Measurements from ENCODE around the gene SRP19. TPM values are rescaled to one million over a fixed set of nuclear protein-coding genes. Genes with fewer than 3 reads are reported as not detected.

SRP19 gene
- total and polyA plus RNA-seq, 9 of the 15 experiments (the other 6 are each of a cell fraction or from before 2014, with no cell fraction given): 52.3 to 357 (median 146) TPM

DNA sequence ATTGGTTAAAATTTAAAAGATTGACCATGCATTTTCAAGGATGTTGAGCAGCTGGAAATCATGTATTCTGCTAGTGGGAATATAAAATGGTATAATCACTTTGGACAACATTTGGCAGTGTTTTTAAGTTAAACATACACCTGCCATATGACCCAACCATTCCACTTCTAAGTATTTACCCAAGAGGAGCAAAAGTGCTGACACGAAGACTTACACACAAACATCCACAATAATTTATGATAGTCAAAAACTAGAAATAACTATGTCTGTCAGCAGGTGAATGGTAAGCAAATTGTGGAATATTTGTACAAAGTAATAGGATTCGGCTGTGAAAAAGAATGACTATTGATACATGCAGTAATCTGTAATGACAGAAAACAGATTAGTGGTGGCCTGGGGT lies 30.7 kb upstream of the SRP19 start:
- DNase-seq (ENCODE audit: extremely low read depth in 1 of 4, low spot score in 3 of 4) (no peak), ATAC-seq (no peak), FAIRE-seq (no peak)
- H3K9ac ChIP-seq (ENCODE audit: insufficient read depth in 1 of 2, low read depth in 2 of 2, low read length in 2 of 2): no peak overlapping the region
- H2AFZ ChIP-seq (ENCODE audit: low read depth, low read length): no peak overlapping the region
- no peaks in the 10 kb centered on the region for H3K9me3 ChIP-seq (replicated peaks; ENCODE audit: control insufficient read depth, insufficient read depth, low read depth, low read length)
- H3K4me1 ChIP-seq (replicated peaks in 1 of 2; ENCODE audit: control insufficient read depth in 2 of 2, insufficient read depth in 2 of 2, low read length in 2 of 2): no peaks in the 10 kb centered on the region
- no peak overlapping the region for H3K4me2 ChIP-seq (ENCODE audit: insufficient read depth, low read length)
- no peaks in the 10 kb centered on the region for H3K79me2 ChIP-seq (ENCODE audit: control insufficient read depth, insufficient read depth, low read length)
- TF ChIP-seq ZNF316 (IDR thresholded peaks at IDR 0.05) (peak; percentile 49), LCOR (CRISPR knock-in tag; IDR thresholded peaks at IDR 0.05) (no peak), C11orf30 (IDR thresholded peaks at IDR 0.05; ENCODE audit: low read depth) (peak; percentile 23; the same call in 1 of the 2 replicates)
- intact Hi-C loops (cut with micrococcal nuclease) (no loop called here), in situ Hi-C loops (cut with MboI) (no loop called here)
- no peaks in the 10 kb centered on the region for H4K20me1 ChIP-seq (replicated peaks; ENCODE audit: control insufficient read depth, insufficient read depth, low read length)
- no peak overlapping the region for H3K4me3 ChIP-seq
- no peak overlapping the region for H3K27ac ChIP-seq (ENCODE audit: extremely low read depth, low read depth, low read length)
- no TSS peak for BruUV-seq (replicated peaks)
- no peaks in the 10 kb centered on the region for H3K9me1 ChIP-seq (ENCODE audit: control insufficient read depth, insufficient read depth, low read length)
- CTCF ChIA-PET (ENCODE audit: low intra/inter-chr PET ratio): no interaction called here
- no peaks in the 10 kb centered on the region for H3K27me3 ChIP-seq (ENCODE audit: control insufficient read depth in 2 of 2, insufficient read depth in 2 of 2, low read length in 2 of 2)
- WGBS (ENCODE audit: insufficient coverage, low coverage, missing lambda C conversion rate): 84% methylated on average over 2 of the region's 2 CpGs
- H3K36me3 ChIP-seq (ENCODE audit: control insufficient read depth, insufficient read depth, low read length): peaks cover 53% of the 10 kb centered on the region
- POLR2A ChIA-PET: interaction anchor here (0.6 to 0.7 kb wide), 2 partner anchors 12 to 48 kb away, joined by 3 read pairs; no protein-coding TSS in a partner anchor

DNA sequence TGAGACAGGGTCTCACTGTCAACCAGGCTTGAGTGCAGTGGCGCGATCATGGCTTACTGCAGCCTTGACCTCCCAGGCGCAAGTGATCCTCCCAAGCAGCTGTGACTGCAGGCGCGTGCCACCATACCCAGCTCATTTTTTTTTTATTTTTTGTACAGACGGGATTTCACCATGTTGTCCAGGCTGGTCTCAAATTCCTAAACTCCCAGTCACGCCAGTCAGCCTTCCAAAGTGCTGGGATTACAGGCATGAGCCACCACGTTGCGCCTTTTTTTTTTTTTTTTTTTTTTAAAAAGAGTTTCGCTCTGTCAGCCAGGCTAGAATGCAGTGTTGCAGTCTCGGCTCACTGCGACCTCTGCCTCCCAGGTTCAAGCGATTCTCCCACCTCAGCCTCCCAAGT lies 27.1 kb upstream of the SRP19 start:
- H4K20me1 ChIP-seq (replicated peaks; ENCODE audit: control insufficient read depth, insufficient read depth, low read length): no peaks in the 10 kb centered on the region
- H3K4me1 ChIP-seq (replicated peaks in 1 of 2; ENCODE audit: control insufficient read depth in 2 of 2, insufficient read depth in 2 of 2, low read length in 2 of 2): no peaks in the 10 kb centered on the region
- in situ Hi-C loops (cut with MboI): no loop called here
- H3K4me3 ChIP-seq: no peak overlapping the region
- 92% methylated on average over 8 of the region's 13 CpGs for WGBS (ENCODE audit: insufficient coverage, low coverage, missing lambda C conversion rate)
- no TSS peak for BruUV-seq (replicated peaks)
- no peak overlapping the region for H3K4me2 ChIP-seq (ENCODE audit: insufficient read depth, low read length)
- H3K36me3 ChIP-seq (ENCODE audit: control insufficient read depth, insufficient read depth, low read length): peaks cover 57% of the 10 kb centered on the region
- no peak overlapping the region for H2AFZ ChIP-seq (ENCODE audit: low read depth, low read length)
- H3K9me3 ChIP-seq (replicated peaks; ENCODE audit: control insufficient read depth, insufficient read depth, low read depth, low read length): 0 out of 2 replicates have a peak, but pooled peaks cover 4% of the 10 kb centered on the region
- no peak overlapping the region for H3K9ac ChIP-seq (ENCODE audit: insufficient read depth in 1 of 2, low read depth in 2 of 2, low read length in 2 of 2)
- no peaks in the 10 kb centered on the region for H3K27me3 ChIP-seq (ENCODE audit: control insufficient read depth in 2 of 2, insufficient read depth in 2 of 2, low read length in 2 of 2)
- no peak for FAIRE-seq
- intact Hi-C loops (cut with micrococcal nuclease): no loop called here
- H3K79me2 ChIP-seq (ENCODE audit: control insufficient read depth, insufficient read depth, low read length): no peaks in the 10 kb centered on the region
- POLR2A ChIA-PET: no interaction called here
- no peak for ATAC-seq
- no peak overlapping the region for H3K27ac ChIP-seq (ENCODE audit: extremely low read depth, low read depth, low read length)
- CTCF ChIA-PET (ENCODE audit: low intra/inter-chr PET ratio): no interaction called here
- no peak for DNase-seq (ENCODE audit: extremely low read depth in 1 of 4, low spot score in 3 of 4)
- no peaks in the 10 kb centered on the region for H3K9me1 ChIP-seq (ENCODE audit: control insufficient read depth, insufficient read depth, low read length)
- TF ChIP-seq TEAD4 (IDR thresholded peaks at IDR 0.05; ENCODE audit: low read length) (no peak), TEAD4 (CRISPR knock-in tag; IDR thresholded peaks at IDR 0.05; ENCODE audit: borderline replicate concordance) (no peak), SPI1 (IDR thresholded peaks at IDR 0.05; ENCODE audit: borderline replicate concordance, low read depth, low read length) (no peak), ZNF239 (CRISPR knock-in tag; IDR thresholded peaks at IDR 0.05) (no peak), TRIM24 (IDR thresholded peaks at IDR 0.05) (no peak), ZNF41 (CRISPR knock-in tag; conservative IDR thresholded peaks at IDR 0.05) (no peak), SP1 (CRISPR knock-in tag; IDR thresholded peaks at IDR 0.05) (no peak), ZNF79 (CRISPR knock-in tag; IDR thresholded peaks at IDR 0.05; ENCODE audit: low read depth) (no peak)
- TF ChIP-seq, protein P1, sequence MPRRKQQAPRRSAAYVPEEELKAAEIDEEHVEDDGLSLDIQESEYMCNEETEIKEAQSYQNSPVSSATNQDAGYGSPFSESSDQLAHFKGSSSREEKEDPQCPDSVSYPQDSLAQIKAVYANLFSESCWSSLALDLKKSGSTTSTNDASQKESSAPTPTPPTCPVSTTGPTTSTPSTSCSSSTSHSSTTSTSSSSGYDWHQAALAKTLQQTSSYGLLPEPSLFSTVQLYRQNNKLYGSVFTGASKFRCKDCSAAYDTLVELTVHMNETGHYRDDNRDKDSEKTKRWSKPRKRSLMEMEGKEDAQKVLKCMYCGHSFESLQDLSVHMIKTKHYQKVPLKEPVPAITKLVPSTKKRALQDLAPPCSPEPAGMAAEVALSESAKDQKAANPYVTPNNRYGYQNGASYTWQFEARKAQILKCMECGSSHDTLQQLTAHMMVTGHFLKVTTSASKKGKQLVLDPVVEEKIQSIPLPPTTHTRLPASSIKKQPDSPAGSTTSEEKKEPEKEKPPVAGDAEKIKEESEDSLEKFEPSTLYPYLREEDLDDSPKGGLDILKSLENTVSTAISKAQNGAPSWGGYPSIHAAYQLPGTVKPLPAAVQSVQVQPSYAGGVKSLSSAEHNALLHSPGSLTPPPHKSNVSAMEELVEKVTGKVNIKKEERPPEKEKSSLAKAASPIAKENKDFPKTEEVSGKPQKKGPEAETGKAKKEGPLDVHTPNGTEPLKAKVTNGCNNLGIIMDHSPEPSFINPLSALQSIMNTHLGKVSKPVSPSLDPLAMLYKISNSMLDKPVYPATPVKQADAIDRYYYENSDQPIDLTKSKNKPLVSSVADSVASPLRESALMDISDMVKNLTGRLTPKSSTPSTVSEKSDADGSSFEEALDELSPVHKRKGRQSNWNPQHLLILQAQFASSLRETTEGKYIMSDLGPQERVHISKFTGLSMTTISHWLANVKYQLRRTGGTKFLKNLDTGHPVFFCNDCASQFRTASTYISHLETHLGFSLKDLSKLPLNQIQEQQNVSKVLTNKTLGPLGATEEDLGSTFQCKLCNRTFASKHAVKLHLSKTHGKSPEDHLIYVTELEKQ (CRISPR knock-in tag; IDR thresholded peaks at IDR 0.05): no peak
- TF ChIP-seq, protein P2, sequence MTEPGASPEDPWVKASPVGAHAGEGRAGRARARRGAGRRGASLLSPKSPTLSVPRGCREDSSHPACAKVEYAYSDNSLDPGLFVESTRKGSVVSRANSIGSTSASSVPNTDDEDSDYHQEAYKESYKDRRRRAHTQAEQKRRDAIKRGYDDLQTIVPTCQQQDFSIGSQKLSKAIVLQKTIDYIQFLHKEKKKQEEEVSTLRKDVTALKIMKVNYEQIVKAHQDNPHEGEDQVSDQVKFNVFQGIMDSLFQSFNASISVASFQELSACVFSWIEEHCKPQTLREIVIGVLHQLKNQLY (CRISPR knock-in tag; conservative IDR thresholded peaks at IDR 0.05): no peak
